Stimulated activated naive B cell treated with anti-CD40 and anti-IgM and Interleukin-4, amounts not matched to agents 10 μg/mL and 1 μg/mL and 100 μg/mL, for 72 hours (primary cell): ENCODE results near the gene BRCA2.
A peak's percentile ranks its signal among the peaks of the same experiment; 100 is the strongest.

Experiments used
- ATAC-seq, 2 donors: fragments of 150-1000 bp; cut with Tn5 transposase; replicated peaks; 2 replicates each; pipeline ENCODE4 v1.10.0; 2021; ENCODE audit warnings: moderate library complexity in 1 of 2
- DNase-seq: peaks from one replicate; pipeline ENCODE4 v3.0.0; 2021
- H3K27ac Mint-ChIP-seq: one replicate; pipeline ENCODE4 v1.8.0; 2022; ENCODE audit warnings: mild to moderate bottlenecking, mixed read lengths
- H3K27me3 Mint-ChIP-seq, 2 donors: one replicate each; pipeline ENCODE4 v1.8.0; 2022; ENCODE audit warnings: mixed read lengths in 2 of 2
- H3K36me3 Mint-ChIP-seq, 2 donors: one replicate each; pipeline ENCODE4 v1.8.0; 2022; ENCODE audit warnings: mixed read lengths in 2 of 2, mild to moderate bottlenecking in 1 of 2
- H3K4me1 Mint-ChIP-seq, 2 donors: one replicate each; pipeline ENCODE4 v1.8.0; 2022; ENCODE audit warnings: mixed read lengths in 2 of 2, mild to moderate bottlenecking in 1 of 2
- H3K4me3 Mint-ChIP-seq, 2 donors: one replicate each; pipeline ENCODE4 v1.8.0; 2022; ENCODE audit warnings: mild to moderate bottlenecking in 2 of 2, mixed read lengths in 2 of 2, moderate library complexity in 1 of 2
- H3K9me3 Mint-ChIP-seq, 2 donors: one replicate each; pipeline ENCODE4 v1.8.0; 2022; ENCODE audit warnings: mixed read lengths in 2 of 2, mild to moderate bottlenecking in 1 of 2

BRCA2 gene

GRCh38 chr13:32417995-32418394, 102.7 kb downstream of the BRCA2 start:
- Mint-ChIP-seq H3K36me3 (peaks cover 35 to 57% of the 10 kb centered on the region in 2 donors), H3K27me3 (no peaks in the 10 kb centered on the region), H3K4me3 (no peak overlapping the region), H3K4me1 (peaks cover 9 to 19% of the 10 kb centered on the region in 2 donors), H3K27ac (peak overlapping the region; percentile 37), H3K9me3 (peaks cover 4 to 13% of the 10 kb centered on the region in 2 donors)
- DNase-seq (no peak), ATAC-seq (no peak)

GRCh38 chr13:32419862-32420261, 104.6 kb downstream of the BRCA2 start:
- no peak for ATAC-seq

GRCh38 chr13:32423592-32423991, 108.3 kb downstream of the BRCA2 start:
- peaks cover 4 to 8% of the 10 kb centered on the region in 2 donors for H3K9me3 Mint-ChIP-seq
- ATAC-seq (no peak), DNase-seq (no peak)
- peaks cover 31 to 41% of the 10 kb centered on the region in 2 donors for H3K4me1 Mint-ChIP-seq
- no peaks in the 10 kb centered on the region for H3K27me3 Mint-ChIP-seq
- peaks cover 36 to 61% of the 10 kb centered on the region in 2 donors for H3K36me3 Mint-ChIP-seq
- H3K27ac Mint-ChIP-seq, result peak overlapping the region; percentile 70
- H3K4me3 Mint-ChIP-seq, result peak overlapping the region in 1 of 2 donors; percentile 22

More at GRCh38 chr13:32419862-32420261, 104.6 kb downstream of the BRCA2 start:
- peaks cover 4 to 13% of the 10 kb centered on the region in 2 donors for H3K9me3 Mint-ChIP-seq
- no peak overlapping the region for H3K4me3 Mint-ChIP-seq
- H3K27me3 Mint-ChIP-seq, result no peaks in the 10 kb centered on the region
- peaks cover 41 to 70% of the 10 kb centered on the region in 2 donors for H3K36me3 Mint-ChIP-seq
- no peak for DNase-seq
- peaks cover 18 to 33% of the 10 kb centered on the region in 2 donors for H3K4me1 Mint-ChIP-seq
- no peak overlapping the region for H3K27ac Mint-ChIP-seq

GRCh38 chr13:32425158-32425557, 109.8 kb downstream of the BRCA2 start:
- no peaks in the 10 kb centered on the region for H3K27me3 Mint-ChIP-seq
- peaks cover 25 to 48% of the 10 kb centered on the region in 2 donors for H3K36me3 Mint-ChIP-seq
- DNase-seq (no peak), ATAC-seq (no peak)
- H3K4me1 Mint-ChIP-seq, result peaks cover 37 to 47% of the 10 kb centered on the region in 2 donors
- peak overlapping the region; percentile 49 to 71 for H3K4me3 Mint-ChIP-seq
- H3K9me3 Mint-ChIP-seq, result peaks cover 0 to under 1% of the 10 kb centered on the region in 2 donors
- H3K27ac Mint-ChIP-seq, result peak overlapping the region; percentile 93

GRCh38 chr13:32426191-32426989, 111.1 kb downstream of the BRCA2 start:
- Mint-ChIP-seq H3K27ac (peak overlapping the region; percentile 100), H3K36me3 (peaks cover 22 to 45% of the 10 kb centered on the region in 2 donors), H3K4me1 (peaks cover 41 to 52% of the 10 kb centered on the region in 2 donors), H3K9me3 (no peaks in the 10 kb centered on the region), H3K27me3 (no peaks in the 10 kb centered on the region), H3K4me3 (peak overlapping the region; percentile 99 to 100)
- peak; percentile 36 for DNase-seq
- peak; percentile 38 for ATAC-seq

- peak; percentile 58 for DNase-seq
- peak; percentile 23 to 29 for ATAC-seq
- Mint-ChIP-seq H3K9me3 (no peaks in the 10 kb centered on the region), H3K36me3 (peaks cover 22 to 40% of the 10 kb centered on the region in 2 donors), H3K4me3 (peak overlapping the region; percentile 99 to 100), H3K4me1 (peaks cover 41 to 52% of the 10 kb centered on the region in 2 donors), H3K27ac (peak overlapping the region; percentile 100), H3K27me3 (no peaks in the 10 kb centered on the region)
Observed at GRCh38 chr13:32426990-32427851, 111.9 kb downstream of the BRCA2 start.

- H3K4me3 Mint-ChIP-seq, result peak within 1 kb of the TSS; percentile 99 to 100
- peaks cover 36 to 45% of the 10 kb centered on the region in 2 donors for H3K4me1 Mint-ChIP-seq
- H3K27me3 Mint-ChIP-seq, result no peaks in the 10 kb centered on the region
- H3K9me3 Mint-ChIP-seq, result no peaks in the 10 kb centered on the region
- DNase-seq (peak; percentile 93), ATAC-seq (peak; percentile 83 to 84)
- H3K36me3 Mint-ChIP-seq, result peaks cover 19 to 38% of the 10 kb centered on the region in 2 donors
- H3K27ac Mint-ChIP-seq, result peak within 1 kb of the TSS; percentile 100
Observed at GRCh38 chr13:32427852-32428580, 112.7 kb downstream of the BRCA2 start, which contains the start of gene N4BP2L1. TSS of gene N4BP2L1 (minus strand) at chr13:32428130. CDS start at chr13:32428082, 48 bp downstream.

- peaks cover 33 to 37% of the 10 kb centered on the region in 2 donors for H3K4me1 Mint-ChIP-seq
Observed at GRCh38 chr13:32428581-32429432, 113.5 kb downstream of the BRCA2 start.

GRCh38 chr13:32429433-32429909, 114.2 kb downstream of the BRCA2 start:
- no peaks in the 10 kb centered on the region for H3K9me3 Mint-ChIP-seq
- peaks cover 13 to 25% of the 10 kb centered on the region in 2 donors for H3K36me3 Mint-ChIP-seq

More at GRCh38 chr13:32428581-32429432, 113.5 kb downstream of the BRCA2 start:
- no peaks in the 10 kb centered on the region for H3K9me3 Mint-ChIP-seq
- H3K4me3 Mint-ChIP-seq, result peak overlapping the region; percentile 91 to 100
- H3K36me3 Mint-ChIP-seq, result peaks cover 17 to 32% of the 10 kb centered on the region in 2 donors
- DNase-seq (peak; percentile 49), ATAC-seq (peak; percentile 47 to 56)
- no peaks in the 10 kb centered on the region for H3K27me3 Mint-ChIP-seq
- peak overlapping the region; percentile 100 for H3K27ac Mint-ChIP-seq

GRCh38 chr13:32430018-32430747, 114.9 kb downstream of the BRCA2 start:
- peak overlapping the region in 1 of 2 donors; percentile 52 for H3K4me3 Mint-ChIP-seq

More at GRCh38 chr13:32429433-32429909, 114.2 kb downstream of the BRCA2 start:
- DNase-seq (no peak), ATAC-seq (no peak)
- no peak overlapping the region for H3K4me3 Mint-ChIP-seq
- no peaks in the 10 kb centered on the region for H3K27me3 Mint-ChIP-seq
- peak overlapping the region; percentile 100 for H3K27ac Mint-ChIP-seq
- peaks cover 28 to 31% of the 10 kb centered on the region in 2 donors for H3K4me1 Mint-ChIP-seq

GRCh38 chr13:32431361-32431760, 116.1 kb downstream of the BRCA2 start:
- Mint-ChIP-seq H3K9me3 (no peaks in the 10 kb centered on the region), H3K27ac (no peak overlapping the region), H3K36me3 (peaks cover 6 to 20% of the 10 kb centered on the region in 2 donors), H3K4me1 (peaks cover 16 to 18% of the 10 kb centered on the region in 2 donors), H3K27me3 (no peaks in the 10 kb centered on the region), H3K4me3 (no peak overlapping the region)
- DNase-seq, result no peak
- no peak for ATAC-seq

More at GRCh38 chr13:32430018-32430747, 114.9 kb downstream of the BRCA2 start:
- Mint-ChIP-seq H3K27ac (peak overlapping the region; percentile 89), H3K36me3 (peaks cover 12 to 24% of the 10 kb centered on the region in 2 donors), H3K9me3 (no peaks in the 10 kb centered on the region), H3K4me1 (peaks cover 26 to 28% of the 10 kb centered on the region in 2 donors), H3K27me3 (no peaks in the 10 kb centered on the region)
- DNase-seq (no peak), ATAC-seq (no peak)

GRCh38 chr13:32432856-32433255, 117.5 kb downstream of the BRCA2 start:
- DNase-seq, result no peak
- no peaks in the 10 kb centered on the region for H3K27me3 Mint-ChIP-seq
- peaks cover 12 to 14% of the 10 kb centered on the region in 2 donors for H3K4me1 Mint-ChIP-seq
- H3K9me3 Mint-ChIP-seq, result no peaks in the 10 kb centered on the region
- ATAC-seq, result no peak
- H3K27ac Mint-ChIP-seq, result no peak overlapping the region
- H3K4me3 Mint-ChIP-seq, result no peak overlapping the region
- H3K36me3 Mint-ChIP-seq, result peaks cover 2 to 13% of the 10 kb centered on the region in 2 donors
